Activated T-cell treated with anti-CD3 and anti-CD28 coated beads for 1 hour (primary cell): ENCODE measurements around the gene TFAP2D.

Source experiments
- DNase-seq: peaks from one replicate; pipeline ENCODE4 v3.0.0-alpha.2; 2020; ENCODE audit warnings: low read depth

TFAP2D gene

DNA sequence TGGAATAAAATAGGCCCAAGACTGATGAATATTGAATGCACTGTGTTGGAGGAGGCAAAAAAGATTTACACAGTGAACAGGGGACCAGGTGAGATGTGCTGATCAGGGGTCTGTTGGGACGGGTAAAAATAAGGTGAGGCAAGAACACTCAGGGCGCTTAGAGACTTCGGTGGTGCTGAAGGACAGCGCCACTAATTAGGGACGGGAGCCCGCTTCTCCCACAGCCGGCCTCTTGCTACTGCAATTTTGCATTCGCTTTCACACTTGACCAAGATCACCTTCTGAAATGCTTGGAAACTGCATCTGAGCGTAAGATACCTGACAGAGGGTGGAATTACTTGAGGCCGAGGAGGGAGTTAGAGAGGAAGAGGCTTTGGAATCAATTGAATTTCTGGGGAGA lies 7.3 kb downstream of the TFAP2D start:
- DNase-seq = no peak

DNA sequence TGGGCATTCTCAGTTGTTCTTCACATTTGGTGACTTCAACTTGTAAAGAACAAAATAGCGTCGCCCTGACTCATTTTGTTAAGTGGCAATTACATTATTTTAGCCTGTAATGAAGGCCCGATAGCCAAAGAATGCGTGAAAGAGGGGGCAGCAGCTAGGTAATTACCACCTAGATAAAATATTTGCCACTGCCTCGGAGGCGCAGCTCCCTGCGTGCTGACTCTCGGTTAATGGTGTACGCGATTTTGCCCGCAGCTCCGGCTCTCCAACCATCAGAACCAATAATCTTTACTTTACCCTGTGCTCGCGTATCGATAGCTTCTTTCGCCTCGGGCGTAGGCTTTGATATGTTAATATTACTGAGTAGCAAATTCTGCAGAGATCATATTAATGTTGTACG lies 8.7 kb downstream of the TFAP2D start:
- DNase-seq = no peak

DNA sequence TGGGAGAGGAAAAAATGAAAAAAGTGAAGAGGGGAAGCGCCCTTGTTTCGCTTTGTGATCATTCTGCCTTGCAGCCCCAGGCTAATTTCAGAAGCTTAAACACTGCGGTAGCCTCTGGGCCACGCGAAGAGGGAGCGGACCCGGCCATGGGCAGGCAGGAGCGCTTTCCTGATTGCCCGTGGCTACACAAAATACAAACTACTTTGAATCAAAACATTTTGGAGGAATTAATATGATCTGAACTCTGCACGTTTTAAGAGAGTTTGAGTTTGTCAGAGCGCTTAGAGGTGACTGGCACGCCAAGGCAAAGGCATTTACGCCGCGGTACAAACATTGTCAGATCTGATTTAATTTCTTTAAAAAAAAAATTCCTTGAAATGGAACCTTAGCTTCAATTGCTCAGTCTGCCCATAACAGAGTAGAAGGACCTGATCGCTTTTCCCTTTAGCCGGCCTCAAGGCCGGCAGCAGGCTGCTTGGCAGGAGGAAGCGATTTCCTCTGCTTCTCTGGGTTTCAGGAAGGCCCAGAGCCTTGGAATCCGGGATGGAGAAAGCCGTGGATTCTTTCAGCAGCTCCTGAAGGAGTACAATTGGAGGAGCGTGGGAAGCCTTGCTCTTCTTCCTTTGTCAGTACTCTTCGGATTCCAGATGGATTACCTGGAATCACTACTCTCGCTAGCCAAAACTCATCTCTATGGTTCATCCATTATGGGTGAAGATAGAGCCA lies 9.7 kb downstream of the TFAP2D start:
- DNase-seq = no peak

DNA sequence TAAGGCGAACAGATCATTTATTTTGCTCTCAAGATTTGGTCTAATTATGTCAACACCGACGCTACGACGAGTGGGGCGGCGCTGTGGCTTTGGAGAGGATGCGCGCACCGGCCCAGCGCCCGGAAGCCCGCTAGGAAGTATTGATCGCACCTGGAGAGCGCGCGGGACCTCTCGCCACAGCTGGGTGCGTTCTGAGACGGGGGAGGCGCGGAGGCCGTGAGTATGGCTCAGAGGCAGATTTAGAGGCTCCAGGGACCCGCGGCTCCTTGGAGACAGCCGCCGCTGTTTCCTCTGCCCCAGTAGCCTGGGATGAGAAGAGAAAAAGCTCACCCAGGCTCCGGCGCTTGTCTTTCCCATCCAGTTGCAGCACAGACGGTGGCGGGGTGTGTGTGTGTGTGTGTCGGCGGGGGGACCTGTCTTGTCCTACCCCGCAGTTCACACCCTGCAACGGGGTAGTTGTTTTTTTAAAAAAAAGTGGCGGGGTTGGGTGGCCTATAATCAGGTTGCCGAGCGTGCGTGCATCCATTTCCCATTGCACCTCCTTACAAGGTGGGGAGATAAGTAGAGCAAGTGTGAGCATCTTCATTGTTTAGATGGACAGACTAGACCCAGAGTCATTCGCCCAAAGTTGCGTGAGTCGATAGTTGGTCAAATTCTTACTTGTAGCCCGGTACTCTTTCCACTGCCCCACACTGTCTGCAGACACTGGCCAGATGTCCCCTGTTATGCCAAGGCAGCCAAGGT lies 11.2 kb downstream of the TFAP2D start:
- no peak for DNase-seq

DNA sequence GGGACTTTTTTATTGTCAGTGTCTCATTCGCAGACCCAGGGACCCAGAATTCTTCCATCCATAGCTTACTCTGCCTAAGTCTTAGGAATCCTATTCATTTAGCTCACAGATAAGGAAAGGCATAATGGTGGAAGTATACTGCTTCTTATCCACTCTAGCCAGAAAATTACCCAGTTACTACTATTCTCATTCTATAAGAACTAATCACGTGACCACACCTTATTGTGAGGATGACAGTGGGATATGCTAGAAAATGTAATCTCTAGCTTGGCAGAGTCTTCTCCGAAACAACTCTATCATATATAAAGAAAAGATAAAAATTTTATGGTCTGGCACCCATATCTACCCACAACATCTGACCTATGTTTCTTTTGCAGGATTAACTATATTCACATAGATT lies 21.2 kb downstream of the TFAP2D start:
- no peak for DNase-seq

DNA sequence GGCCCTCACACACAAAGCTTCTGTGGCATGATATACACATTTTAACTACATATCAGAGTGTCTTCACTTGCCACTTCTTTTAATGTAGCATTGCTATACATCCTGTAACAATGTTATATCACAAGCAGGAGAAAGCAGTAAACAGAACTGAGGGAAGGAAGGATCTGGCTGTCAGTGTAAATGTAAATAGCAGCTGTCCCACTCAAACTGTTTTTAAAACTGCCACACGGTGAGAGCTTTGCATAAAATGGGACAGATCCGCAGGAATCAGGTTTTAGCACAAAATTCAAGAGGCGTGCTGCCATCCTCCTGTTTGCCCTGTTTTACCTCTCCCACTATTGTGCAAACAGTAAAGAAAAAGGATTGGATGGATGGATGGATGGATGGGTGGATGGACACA lies 28.8 kb downstream of the TFAP2D start:
- DNase-seq = no peak

DNA sequence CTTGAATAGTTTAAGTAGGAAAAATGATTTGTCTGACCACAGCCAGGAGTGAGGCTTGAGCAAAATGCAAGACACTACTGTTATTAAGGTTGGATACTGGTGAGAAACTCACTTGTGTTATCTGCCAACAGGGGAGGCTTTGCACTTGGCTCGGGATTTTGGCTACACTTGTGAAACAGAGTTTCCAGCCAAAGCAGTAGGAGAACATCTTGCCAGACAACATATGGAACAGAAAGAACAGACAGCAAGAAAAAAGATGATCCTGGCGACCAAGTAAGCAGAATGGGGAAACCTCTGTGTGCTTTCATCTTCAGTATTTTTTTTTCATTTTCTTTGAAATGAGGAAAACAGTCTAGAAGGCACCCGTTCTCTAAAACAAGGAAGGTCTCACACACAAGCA lies 31.6 kb downstream of the TFAP2D start:
- no peak for DNase-seq

DNA sequence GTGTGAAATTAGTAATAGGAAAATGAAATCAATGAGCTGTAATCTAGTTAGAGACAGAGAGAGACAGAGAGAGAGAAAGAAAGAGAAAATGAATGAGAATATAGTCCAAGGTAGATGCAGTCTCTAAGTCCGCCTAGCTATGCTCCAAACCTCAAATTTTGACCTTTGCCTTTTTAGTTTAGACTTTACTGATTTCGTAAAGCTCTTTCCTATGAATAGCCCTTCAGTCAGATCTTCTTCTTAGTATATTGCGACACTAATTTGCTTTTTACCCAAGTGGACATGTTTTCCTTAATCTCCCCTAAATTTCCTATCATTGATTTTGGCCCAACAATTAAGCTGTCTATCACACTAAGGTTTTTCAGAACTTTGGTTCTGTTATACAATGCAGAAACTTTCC lies 49.5 kb downstream of the TFAP2D start:
- no peak for DNase-seq

DNA sequence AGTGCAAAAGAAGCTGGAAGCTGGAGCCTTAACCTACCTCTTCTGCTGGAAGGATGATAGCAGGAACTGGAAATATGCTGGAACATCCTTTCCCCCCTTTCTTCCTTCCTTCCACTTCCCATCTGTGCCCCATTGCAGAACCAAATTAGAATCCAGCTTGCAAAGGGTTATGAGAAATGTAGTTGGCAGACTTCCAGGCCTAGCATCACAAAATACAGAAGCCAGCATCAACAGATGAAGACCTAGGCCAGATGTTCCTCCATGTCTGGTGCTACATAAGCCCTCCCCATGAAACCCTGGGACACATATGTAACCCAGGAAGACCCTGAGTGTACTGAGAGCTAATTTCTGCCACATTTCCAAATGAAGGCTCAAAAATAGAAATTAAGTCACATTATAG lies 65.4 kb downstream of the TFAP2D start:
- no peak for DNase-seq

DNA sequence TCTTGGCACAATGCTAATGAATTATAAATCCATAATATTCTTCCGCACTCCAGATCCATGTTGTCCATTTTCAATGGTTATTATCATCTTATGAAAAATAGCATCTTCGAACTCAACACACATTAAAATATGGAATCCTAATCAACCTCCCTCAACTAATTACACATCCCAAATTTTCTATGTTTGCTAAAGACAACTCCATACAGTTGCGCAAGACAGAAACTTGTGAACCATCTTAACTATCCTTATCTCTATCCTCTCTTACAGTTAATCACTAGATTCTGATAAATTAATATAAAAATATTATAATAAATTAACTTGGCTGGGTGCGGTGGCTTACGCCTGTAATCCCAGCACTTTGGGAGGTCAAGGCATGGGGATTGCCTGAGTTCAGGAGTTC lies 67.1 kb downstream of the TFAP2D start:
- no peak for DNase-seq

DNA sequence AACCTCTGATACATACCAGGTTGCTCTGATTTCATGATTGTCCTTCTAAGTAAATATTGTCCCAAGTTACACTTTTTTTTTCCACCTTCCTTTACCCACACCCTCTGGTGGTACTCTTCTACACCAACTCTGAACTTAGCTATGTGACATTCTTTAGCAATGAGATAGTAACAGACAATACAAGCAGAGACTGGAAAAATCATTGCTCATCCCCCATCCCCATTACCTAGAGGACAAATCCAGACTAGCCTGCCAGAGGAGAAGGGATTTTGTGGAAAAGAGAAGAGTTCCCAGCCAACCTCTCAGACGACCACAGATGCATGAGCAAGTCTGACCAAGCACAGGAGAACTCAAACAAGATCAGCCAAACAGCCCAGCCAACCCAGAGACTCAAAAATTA lies 72.6 kb downstream of the TFAP2D start:
- DNase-seq = no peak

DNA sequence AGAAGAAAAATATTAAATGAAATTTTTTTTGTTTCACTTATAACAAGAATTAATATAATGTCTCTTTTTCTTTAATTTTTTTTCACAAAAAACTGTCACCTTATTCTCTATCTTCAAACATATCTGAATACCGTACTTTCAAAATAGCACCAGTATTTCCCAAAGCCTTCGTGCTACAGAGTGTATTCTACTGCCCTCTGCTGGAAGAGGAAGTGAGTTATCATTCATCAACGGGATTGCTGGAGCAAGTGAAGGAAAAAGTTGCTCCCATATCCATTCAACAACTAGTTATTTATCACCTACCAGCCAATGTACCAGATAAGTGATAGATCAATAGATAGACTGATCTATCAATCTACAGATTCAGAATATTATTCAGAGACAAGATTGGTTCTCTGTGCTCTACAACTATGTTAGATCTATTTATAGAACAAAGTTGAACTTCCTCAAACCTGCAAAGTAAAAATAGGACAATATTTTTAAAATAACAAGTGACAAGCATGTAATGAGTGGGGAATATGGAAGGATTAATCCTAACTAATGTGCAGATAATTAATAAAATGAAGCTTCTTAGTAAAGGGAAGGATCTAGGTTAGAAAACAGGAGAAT lies 78.7 kb downstream of the TFAP2D start:
- DNase-seq = no peak

DNA sequence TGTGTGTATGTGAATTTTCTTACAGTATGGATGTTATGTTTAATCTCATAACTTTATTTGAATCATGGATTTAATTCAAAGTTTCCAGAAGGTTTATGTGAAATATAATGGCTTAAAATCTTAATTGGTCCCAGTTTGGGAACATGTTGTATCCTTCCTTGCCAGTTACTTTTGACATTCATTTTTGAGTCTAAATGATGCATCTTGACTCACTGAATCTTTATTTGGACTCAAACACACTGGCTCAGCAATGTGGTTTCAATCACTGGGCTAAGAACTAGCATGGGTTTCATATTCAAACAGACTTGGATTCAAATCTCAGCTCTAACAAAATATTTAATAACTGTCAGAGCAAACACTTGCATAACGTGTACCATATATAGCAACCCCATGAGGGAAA lies 79.4 kb downstream of the TFAP2D start:
- no peak for DNase-seq

DNA sequence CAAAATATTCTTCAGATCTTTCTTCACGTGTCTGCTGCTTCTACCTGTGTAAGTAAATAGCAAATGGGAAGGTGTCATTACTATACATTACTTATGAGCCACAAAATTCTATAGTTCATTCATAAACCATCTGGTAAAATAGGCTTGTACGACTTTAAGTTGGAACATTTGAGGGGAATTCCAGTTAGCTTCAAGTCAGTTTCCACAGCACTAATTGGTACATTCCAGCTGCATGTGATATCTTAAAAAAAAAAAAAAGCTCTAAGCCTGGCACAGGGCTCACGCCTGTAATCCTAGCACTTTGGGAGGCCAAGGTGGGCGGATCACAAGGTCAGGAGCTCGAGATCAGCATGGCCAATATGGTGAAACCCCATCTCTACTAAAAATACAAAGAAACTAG lies 82.2 kb downstream of the TFAP2D start:
- DNase-seq = no peak

DNA sequence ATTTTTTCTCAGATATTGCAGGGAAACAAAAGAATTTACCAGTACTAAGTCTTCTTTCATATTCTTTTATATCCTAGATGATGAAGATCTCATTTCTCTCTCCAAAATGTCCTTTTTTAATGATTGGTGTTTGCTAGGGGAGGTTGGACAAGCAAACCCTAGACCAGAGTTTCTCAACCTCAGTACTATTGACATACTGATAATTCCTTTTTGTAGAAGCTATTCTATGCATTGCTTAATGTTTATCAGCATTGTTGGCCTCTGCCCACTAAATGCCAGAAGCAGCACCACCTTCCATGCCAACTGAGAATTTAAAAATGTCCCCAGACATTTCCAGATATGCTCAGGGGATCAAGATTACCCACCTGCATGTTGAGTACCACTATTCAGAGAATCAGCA lies 91.0 kb downstream of the TFAP2D start:
- DNase-seq = no peak

DNA sequence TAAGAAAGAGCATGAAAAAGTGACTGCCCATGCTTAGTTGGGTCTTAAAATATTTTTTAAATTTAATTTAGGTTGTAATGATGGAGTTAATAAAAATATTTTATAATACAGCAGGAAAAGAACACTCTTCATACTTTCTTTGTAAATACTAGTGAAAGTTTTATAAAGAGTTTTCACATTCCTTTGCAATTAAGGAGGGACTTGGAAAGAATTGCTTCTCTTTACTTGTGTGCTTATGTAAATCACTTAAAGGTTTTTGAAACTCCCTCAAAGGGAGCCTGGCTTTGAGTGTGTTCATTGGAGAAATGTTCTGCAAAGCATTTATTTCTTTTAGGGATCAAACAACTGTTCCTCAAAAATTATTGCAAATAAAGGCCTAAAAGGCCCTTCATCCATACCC lies 93.7 kb downstream of the TFAP2D start:
- no peak for DNase-seq

DNA sequence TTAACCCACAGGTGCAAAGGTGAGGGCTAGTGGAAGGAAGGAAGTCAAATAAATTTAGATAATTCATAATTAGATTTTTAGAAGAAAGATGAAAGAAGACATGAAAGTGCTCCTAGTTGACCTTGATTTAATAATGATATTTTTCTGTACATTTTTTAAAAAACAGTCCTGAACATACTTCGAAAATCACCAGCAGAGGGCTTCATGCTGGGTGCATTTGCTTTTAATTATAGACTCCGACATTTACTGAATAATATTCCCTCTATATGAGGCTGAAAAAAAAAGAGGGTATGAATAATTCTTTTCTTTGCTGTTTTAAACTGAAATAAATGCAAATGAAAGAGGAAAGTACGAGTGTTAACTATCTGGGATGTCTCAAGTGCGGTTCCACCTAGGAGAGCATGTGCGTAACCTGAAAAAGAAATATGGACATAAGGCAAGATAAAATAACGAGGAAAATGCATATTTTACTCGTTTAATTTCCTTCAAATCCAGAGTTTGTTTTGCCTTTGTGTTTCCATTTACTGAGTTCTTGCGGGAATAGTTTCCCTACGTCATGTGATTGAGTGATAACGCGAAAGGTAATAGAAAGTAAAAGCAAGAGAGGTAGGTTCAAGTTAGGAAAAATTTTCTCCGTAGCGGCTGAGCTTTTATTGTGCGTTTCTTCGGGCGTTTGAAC lies 102.2 kb downstream of the TFAP2D start:
- DNase-seq = no peak

DNA sequence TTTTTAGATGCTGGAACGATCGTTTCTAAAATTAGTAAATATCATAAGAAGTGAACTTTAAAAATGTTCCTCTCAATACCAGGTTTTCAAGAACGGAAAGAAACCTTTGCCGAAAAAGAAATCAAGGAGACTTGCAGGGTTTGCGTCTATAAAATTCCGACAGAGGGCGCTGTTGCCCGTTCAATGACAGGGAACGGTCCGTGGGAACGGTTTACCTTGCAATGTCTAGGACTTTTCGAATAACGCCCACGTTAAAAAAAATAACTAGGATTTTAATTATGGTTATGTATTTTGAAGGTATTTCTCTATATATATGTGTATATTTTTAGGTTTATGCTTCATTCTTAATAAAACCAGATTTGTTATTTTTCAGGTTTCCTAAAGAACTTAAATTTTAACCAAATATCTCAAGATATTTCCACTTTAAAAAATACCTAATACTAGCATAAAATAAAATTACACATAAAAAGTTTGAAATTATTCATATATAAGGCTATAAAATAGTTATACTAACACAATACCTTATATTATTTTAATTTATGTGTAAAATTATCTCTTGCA lies 102.9 kb downstream of the TFAP2D start:
- peak; percentile 39 for DNase-seq

DNA sequence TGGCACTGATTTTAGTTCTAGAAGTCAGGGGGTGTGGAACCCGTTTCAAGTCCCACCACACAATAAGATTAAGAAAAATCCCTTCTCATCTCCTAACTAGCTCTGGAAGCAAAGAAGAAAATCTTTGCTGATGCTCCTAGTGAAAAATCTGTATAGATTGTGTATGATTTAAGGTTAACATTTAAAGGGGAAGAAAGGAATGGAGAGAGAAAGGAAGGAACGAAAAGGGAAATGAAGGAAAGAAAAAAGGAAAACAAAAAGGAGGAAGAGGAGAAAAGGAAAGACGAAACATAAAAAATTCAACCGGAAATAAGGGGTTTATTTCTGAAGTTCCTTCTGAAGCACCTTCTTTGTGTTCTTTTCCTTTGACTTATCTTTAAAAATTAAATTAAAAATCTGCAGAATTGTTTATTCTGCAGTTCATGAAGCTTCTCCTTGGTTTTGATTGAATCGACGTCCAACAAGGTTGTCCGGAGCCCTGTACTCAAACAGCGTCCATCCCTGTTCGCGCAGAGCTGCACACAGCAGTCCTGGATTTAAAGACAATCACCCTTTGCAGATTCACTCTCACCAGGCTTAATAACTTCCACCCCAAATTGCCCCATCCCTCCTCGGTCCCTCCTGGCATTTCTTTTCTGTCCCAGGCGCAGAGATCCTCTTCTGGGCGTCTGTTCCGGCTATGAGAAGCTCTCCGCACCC lies 103.8 kb downstream of the TFAP2D start:
- no peak for DNase-seq

DNA sequence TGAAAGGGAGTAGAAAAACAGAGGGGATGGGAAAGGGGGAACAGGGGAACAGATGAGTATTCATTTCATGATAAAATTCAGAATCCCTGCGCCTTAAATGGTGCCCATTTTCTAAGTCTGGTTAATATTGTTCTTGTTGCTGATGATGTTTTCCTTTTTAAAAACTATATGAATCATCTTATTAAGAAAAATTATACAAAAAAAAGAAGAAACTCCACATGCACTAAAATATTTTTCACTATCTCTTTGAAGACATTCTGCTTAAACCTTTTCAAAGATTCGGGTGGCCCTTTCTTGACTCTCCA lies 104.3 kb downstream of the TFAP2D start:
- DNase-seq = no peak

DNA sequence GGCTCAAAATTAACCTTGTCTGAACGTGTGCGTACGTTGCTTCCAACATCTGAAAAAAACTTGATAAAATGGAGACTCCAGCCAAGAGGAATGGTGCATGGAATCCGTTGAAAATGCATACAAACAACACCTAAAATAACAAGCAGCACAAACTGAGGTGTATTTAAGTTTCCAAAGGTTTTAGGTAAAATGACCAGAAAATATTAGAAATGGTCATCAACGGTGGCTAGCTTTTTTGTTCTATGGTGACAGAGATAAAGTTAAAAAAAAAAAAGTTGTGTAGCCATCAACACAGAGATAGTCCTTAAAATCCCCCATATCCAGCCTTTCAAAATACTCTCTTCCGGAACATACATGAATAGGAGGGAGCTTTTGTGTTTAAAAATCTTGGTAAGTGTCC lies 104.7 kb downstream of the TFAP2D start:
- no peak for DNase-seq

DNA sequence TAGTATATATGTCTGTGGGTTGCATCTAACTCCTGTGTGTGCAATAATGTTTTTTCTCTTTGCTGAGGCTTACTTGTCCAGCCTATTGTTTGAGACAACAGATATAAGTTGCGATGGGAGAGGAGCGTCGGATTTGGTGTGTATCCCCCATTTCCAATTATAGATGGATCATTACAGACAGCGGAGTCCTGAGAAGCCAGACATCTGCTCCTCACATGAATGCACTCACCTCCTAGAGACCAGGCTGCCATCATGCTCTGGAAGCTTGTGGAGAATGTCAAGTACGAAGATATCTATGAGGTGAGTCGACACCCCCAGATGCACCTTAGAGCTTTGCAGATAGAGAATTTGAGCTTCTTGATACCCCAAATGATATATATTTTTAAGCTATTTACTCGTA lies 105.3 kb downstream of the TFAP2D start, which contains the start of gene TFAP2B:
TSS of gene TFAP2B (plus strand) at position 199 of the 400 bp plus-strand sequence. CDS start at position 220, 21 bp downstream.
- no peak for DNase-seq
